DMS 273 (cell line): ENCODE results near the gene MPC1.
A peak's percentile ranks its signal among the peaks of the same experiment; 100 is the strongest.
"Not testable (repeated sequence)": the region's sequence is repeated elsewhere in the genome, so short reads cannot be mapped to it uniquely, and the experiment has no call there.

Experiments
- DNase-seq: peaks from one replicate; lab custom pipeline; 2025; ENCODE audit not compliant: unreplicated experiment; lab: John Stamatoyannopoulos, UW

The MPC1 gene

GRCh38 chr6:166382500-166382932 lies 224 bp downstream of the MPC1 start:
- no peak for DNase-seq

- DNase-seq = peak; percentile 84
Measured at GRCh38 chr6:166381733-166382499, 824 bp downstream of the MPC1 start.

- peak; percentile 50 for DNase-seq
Measured at GRCh38 chr6:166381381-166381732, 1.4 kb downstream of the MPC1 start.

DNA sequence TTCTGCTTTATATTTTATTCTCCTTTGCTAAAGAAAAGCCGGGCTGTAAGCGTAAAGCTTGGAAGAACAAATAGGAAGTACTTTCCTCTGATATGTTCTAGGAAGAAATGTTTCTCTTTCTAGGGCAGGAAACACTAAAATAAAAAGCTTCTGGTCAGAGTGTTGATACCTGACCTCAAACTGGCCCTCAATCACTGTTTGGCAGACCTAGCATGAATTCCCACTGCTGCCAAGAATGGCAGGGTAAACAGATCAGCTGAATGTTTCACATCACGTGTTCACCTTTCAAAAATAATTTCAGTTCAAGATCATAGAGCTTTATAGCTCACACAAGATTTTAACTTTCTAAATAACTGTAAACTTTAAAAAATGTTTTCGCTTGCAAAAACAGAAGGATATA lies 2.9 kb downstream of the MPC1 start:
- no peak for DNase-seq

DNA sequence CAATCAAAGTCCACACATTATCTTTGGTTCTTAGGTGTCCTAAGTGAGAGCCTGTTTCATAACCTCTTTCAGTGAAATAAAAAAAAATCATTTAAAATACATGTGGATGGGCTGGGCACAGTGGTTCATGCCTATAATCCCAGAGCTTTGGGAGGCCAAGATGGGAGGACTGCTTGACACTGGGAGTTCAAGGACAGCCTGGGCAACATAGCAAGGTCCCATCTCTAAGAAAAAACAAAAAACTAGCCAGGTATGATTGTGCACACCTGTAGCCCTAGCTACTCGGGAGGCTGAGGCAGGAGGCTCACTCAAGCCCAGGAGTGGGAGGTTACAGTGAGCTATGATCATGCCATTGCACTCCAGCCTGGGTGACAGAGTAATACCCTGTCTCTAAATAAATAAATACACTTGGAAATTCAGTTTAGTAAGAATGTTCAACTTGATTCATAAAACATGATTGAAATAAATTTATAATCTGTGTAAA lies 3.6 kb downstream of the MPC1 start:
- no peak for DNase-seq

DNA sequence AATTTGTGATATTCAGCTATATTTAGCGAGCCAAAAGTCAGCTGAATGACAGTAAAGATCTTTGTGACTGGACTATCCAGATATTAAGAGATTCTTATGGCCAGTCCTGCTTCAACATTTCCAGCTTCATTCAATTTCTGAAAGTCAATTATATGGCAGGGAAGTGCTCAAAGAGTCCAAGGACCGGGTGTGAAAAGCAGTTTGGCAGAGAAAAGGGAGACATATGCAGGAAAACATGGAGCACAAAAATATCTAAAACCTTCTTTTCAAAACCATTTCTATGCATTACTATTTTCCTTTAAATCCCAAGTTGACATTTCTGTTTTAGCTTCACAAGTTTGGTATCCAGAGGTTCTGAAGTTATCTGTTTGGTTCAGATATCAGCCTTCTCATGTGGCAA lies 5.0 kb downstream of the MPC1 start:
- DNase-seq = no peak

GRCh38 chr6:166375013-166375412 lies 7.7 kb downstream of the MPC1 start:
- DNase-seq = no peak

DNA sequence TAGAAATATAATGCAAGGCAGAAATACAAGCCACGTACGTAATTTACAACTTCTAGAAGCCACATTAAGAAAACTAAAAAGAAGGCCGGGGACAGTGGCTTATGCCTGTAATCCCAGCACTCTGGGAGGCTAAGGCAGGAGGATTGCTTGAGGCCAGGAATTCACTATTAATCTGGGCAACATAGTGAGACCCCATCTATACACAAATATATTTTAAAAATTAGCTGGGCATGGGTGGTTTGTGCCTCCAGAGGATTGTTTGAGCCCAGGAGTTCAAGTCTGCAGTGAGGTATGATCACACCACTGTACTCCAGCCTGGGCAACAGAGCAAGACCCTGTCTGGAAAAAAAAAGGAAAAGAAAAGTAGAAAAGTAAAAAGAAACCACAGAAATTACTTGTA lies 12.3 kb downstream of the MPC1 start:
- no peak for DNase-seq

GRCh38 chr6:166369782-166370181 lies 13.0 kb downstream of the MPC1 start:
- DNase-seq = no peak

DNA sequence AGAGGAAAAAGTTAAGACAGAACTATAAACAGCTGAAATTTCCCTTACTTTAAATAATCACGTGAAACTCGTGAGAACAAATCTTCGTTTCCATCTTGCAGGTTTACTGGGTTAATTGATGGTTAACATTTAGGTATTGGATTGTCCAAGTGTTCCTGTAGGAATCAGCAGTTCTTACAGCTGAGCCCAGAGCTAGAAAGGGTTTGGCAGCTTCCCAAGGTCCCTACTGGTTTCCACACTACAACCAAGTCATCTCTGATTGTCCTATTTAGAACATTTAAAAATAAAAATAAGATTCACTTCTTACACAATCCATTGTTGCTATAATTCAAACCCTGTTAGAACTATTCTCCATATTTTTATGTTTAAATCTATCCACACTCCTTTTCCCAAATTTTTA lies 15.8 kb downstream of the MPC1 start:
- no peak for DNase-seq

DNA sequence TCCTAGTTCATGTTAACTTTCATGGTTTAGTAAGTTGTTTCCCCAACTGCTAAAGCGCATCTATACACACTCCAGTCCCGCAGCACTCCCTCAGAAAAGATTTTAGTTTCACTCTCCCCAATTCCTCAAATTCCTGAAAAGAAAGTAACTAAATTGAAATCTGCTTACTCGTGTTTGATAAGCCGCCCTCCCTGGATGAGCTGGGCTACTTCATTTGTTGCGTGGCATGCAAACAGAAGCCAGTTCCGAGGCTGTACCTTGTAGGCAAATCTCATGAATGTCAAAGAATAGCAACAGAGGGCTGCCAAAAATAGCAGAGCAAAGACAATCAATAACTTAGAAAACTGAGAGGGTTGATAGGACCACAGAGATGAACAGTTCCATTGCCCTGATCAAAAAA lies 16.9 kb downstream of the MPC1 start:
- DNase-seq = no peak

- no peak for DNase-seq
Measured at GRCh38 chr6:166365221-166365620, 17.5 kb downstream of the MPC1 start.

DNA sequence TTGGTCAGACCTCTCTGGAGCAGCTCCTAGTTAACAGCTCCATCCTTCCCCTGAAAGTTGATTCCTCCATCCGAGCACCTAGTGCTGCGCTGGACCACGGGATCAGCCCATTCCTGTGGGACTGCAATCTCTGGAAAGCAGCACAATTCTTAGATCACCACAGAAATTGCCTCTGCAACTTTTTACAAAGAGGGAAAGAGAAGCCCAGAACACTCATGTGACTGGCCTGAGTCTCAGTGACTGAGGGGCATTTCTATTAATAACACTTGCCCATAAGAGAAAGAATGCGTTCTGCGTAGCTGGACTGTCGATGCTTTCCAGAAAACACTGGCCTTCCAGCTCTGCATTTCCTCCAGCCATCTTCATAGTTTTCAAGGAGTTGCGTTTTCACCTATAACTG lies 18.3 kb downstream of the MPC1 start:
- no peak for DNase-seq

- not testable (repeated sequence) for DNase-seq
Measured at GRCh38 chr6:166362427-166362826, 20.3 kb downstream of the MPC1 start.

DNA sequence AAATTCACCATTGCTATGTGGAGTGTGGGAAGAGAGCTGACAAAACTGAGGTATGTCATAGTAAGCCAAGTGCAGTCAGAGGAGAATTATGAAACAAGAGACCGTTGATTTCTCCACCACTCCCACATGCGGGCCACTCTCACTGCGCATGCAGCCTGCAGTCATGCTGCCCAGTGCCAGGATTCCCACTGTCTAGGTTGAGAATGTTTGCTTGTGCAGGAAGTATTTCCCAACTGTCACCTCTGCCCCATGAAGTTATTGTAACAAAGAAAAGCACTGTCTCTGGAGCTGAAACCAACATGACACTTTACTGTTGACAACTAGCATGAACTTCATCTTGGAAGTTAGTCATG lies 21.7 kb downstream of the MPC1 start:
- DNase-seq = no peak

- no peak for DNase-seq
Measured at GRCh38 chr6:166360243-166361076, 22.3 kb downstream of the MPC1 start.

GRCh38 chr6:166355552-166355951 lies 27.2 kb downstream of the MPC1 start:
- no peak for DNase-seq

GRCh38 chr6:166354965-166355364 lies 27.8 kb downstream of the MPC1 start:
- DNase-seq = no peak

- DNase-seq = no peak
Measured at GRCh38 chr6:166354143-166354542, 28.6 kb downstream of the MPC1 start.

DNA sequence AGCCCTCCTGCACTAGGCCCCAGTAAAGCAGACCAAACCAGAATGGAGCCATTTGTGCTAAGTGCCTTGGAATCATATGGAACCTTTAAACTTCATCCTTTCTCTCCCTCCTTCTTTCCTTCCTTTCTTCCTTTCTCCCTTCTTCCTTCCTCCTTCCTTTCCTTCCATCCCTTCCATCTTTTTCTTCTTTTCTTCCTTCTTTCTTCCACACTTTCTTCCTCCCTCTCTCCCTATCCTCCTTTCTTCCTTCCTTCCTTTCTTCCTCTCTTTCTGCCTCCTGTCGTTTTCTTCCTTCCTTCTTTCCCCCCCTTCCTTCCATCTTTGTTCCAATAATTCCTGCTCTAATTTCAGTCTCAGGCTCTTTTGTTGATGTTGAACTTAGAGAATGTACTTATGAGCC lies 29.2 kb downstream of the MPC1 start:
- no peak for DNase-seq

- no peak for DNase-seq
Measured at GRCh38 chr6:166352923-166353322, 29.8 kb downstream of the MPC1 start.

GRCh38 chr6:166351715-166352285 lies 30.9 kb downstream of the MPC1 start:
- no peak for DNase-seq
